Type B pancreatic cell (in vitro differentiated cells): ENCODE results near the gene NCKAP1. TPM values are rescaled to one million over a fixed set of nuclear protein-coding genes. Genes with fewer than 3 reads are reported as not detected.
A peak's percentile ranks its signal among the peaks of the same experiment; 100 is the strongest.
"Not testable (repeated sequence)": the region's sequence is repeated elsewhere in the genome, so short reads cannot be mapped to it uniquely, and the experiment has no call there.

ENCODE experiments used
- DNase-seq: peaks from one replicate; pipeline ENCODE4 v3.0.0; 2021; ENCODE audit warnings: mixed read lengths; ENCODE audit not compliant: unreplicated experiment; ENCODE audit errors: extremely low spot score
- H3K27ac Mint-ChIP-seq: 2 replicates; pipeline ENCODE4 v1.8.0; 2021; ENCODE audit warnings: mild to moderate bottlenecking, mixed read lengths
- H3K27me3 Mint-ChIP-seq: 2 replicates; pipeline ENCODE4 v1.8.0; 2021; ENCODE audit warnings: mixed read lengths
- H3K36me3 Mint-ChIP-seq: 2 replicates; pipeline ENCODE4 v1.8.0; 2021; ENCODE audit warnings: mixed read lengths
- H3K4me1 Mint-ChIP-seq: one replicate; pipeline ENCODE4 v1.8.0; 2021; ENCODE audit warnings: mixed read lengths; ENCODE audit not compliant: unreplicated experiment
- H3K4me3 Mint-ChIP-seq: 2 replicates; pipeline ENCODE4 v1.8.0; 2021; ENCODE audit warnings: mild to moderate bottlenecking, mixed read lengths
- H3K9me3 Mint-ChIP-seq: 2 replicates; pipeline ENCODE4 v1.8.0; 2021; ENCODE audit warnings: mixed read lengths
- CTCF ChIP-seq: fragments of 200-600 bp; sonication (generic); conservative IDR thresholded peaks from 2 replicates; pipeline ENCODE4 v1.5.0; 2021; ENCODE audit warnings: antibody characterized with exemption, mild to moderate bottlenecking
- total RNA-seq: library from RNA; stranded (reverse); gene quantifications from 2 replicates; pipeline ENCODE4 v1.2.1, GENCODE V29; 2021; ENCODE audit warnings: low replicate concordance

Gene NCKAP1
- total RNA-seq, 1 donor from 2014 or later: 104 TPM

DNA sequence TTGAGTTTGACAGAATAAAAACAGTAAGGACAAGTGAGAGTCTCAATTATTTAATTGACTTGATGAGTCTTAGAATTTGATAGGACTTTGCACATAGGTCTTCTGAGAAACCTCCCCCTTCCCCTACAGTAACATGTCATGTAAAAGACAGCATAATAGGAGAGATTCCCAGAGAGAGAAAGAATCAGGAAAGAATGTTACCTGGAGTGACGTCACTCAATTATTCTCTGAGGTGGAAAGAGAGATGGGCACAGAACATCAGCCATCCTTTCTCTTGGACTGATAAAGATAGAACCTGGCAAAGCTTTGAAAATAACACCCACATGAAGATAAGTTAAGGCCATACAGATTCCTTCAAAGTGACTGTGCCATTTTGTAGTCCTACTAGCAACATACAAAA is 152.5 kb downstream of the NCKAP1 start:
- Mint-ChIP-seq H3K4me1 (peaks cover 9% of the 10 kb centered on the region), H3K9me3 (no peaks in the 10 kb centered on the region), H3K36me3 (no peaks in the 10 kb centered on the region), H3K4me3 (no peak overlapping the region), H3K27ac (no peak overlapping the region), H3K27me3 (no peaks in the 10 kb centered on the region)
- no peak for DNase-seq
- no peak for TF ChIP-seq CTCF

DNA sequence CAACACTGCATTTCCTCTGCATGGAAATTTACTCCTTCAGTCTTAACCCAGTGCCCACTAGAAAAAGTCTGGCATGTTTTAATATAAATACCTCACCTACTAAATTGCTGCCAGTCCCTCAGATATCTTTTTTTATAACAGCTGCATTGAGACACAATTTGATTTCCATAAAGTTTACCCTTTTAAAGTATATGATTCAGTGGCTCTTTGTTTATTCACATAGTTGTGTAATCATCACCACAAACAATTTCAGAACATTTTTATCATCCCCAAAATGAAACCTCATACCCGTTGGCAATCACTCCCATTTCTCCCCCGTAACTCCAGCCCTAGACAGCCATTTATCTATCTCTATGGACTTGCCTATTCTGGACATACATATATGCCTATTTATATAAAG is 154.8 kb downstream of the NCKAP1 start:
- Mint-ChIP-seq H3K4me1 (no peaks in the 10 kb centered on the region), H3K27me3 (no peaks in the 10 kb centered on the region), H3K27ac (no peak overlapping the region), H3K4me3 (no peak overlapping the region), H3K9me3 (peaks cover 8% of the 10 kb centered on the region), H3K36me3 (peaks cover 6% of the 10 kb centered on the region)
- no peak for TF ChIP-seq CTCF
- DNase-seq: no peak

DNA sequence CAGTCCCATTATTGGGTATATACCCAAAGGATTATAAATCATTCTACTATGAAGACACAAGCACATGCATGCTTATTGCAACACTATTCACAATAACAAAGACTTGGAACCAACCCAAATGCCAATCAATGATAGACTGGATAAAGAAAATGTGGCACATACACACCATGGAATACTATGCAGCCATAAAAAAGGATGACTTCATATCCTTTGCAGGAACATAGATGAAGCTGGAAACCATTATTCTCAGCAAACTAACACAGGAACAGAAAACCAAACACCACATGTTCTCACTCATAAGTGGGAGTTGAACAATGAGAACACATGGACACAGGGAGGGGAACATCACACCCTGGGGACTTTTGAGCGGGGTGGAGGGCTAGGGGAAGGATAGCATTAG is 158.2 kb downstream of the NCKAP1 start:
- not testable (repeated sequence) for H3K27me3 Mint-ChIP-seq, DNase-seq, H3K4me3 Mint-ChIP-seq, H3K4me1 Mint-ChIP-seq, H3K36me3 Mint-ChIP-seq, H3K27ac Mint-ChIP-seq
- H3K9me3 Mint-ChIP-seq: peaks cover 17% of the 10 kb centered on the region

GRCh38 chr2:182876653-182877052 is 161.6 kb downstream of the NCKAP1 start:
- not testable (repeated sequence) for H3K36me3 Mint-ChIP-seq, H3K27me3 Mint-ChIP-seq, H3K4me3 Mint-ChIP-seq, H3K4me1 Mint-ChIP-seq, DNase-seq, H3K27ac Mint-ChIP-seq
- H3K9me3 Mint-ChIP-seq: peaks cover 17% of the 10 kb centered on the region

DNA sequence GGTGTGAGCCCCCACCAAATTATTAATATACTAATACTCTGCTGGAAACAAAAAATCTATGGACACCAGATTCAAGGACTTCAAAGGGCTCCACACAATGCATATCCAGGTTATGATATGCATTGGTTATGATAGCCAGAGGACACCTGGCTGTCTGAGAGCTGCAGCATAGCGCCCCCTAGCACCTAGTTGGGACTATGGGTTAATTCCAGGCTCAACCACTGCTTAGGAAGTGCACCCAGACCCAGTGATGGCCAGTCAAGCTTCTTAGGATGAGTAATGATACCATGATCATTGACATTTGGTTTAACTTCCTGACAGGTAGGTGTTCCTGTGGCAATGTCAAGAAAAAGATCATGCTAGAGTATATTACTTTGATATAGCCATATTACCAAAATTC is 168.0 kb downstream of the NCKAP1 start:
- H3K4me1 Mint-ChIP-seq: peaks cover 18% of the 10 kb centered on the region
- no peaks in the 10 kb centered on the region for H3K36me3 Mint-ChIP-seq
- peaks cover 32% of the 10 kb centered on the region for H3K27me3 Mint-ChIP-seq
- no peak for DNase-seq
- H3K9me3 Mint-ChIP-seq: no peaks in the 10 kb centered on the region
- no peak overlapping the region for H3K27ac Mint-ChIP-seq
- TF ChIP-seq CTCF: peak; percentile 51
- H3K4me3 Mint-ChIP-seq: no peak overlapping the region

- Mint-ChIP-seq H3K4me1 (peaks cover 33% of the 10 kb centered on the region), H3K36me3 (no peaks in the 10 kb centered on the region), H3K27me3 (peaks cover 49% of the 10 kb centered on the region), H3K27ac (no peak overlapping the region), H3K4me3 (peak overlapping the region; percentile 87), H3K9me3 (no peaks in the 10 kb centered on the region)
- TF ChIP-seq CTCF: no peak
- no peak for DNase-seq
Measured at GRCh38 chr2:182868054-182868796, 170.0 kb downstream of the NCKAP1 start.
